ENCODE measurements around the gene PLXNA4. TPM values are rescaled to one million over a fixed set of nuclear protein-coding genes. Genes with fewer than 3 reads are reported as not detected.

The PLXNA4 gene, protein sequence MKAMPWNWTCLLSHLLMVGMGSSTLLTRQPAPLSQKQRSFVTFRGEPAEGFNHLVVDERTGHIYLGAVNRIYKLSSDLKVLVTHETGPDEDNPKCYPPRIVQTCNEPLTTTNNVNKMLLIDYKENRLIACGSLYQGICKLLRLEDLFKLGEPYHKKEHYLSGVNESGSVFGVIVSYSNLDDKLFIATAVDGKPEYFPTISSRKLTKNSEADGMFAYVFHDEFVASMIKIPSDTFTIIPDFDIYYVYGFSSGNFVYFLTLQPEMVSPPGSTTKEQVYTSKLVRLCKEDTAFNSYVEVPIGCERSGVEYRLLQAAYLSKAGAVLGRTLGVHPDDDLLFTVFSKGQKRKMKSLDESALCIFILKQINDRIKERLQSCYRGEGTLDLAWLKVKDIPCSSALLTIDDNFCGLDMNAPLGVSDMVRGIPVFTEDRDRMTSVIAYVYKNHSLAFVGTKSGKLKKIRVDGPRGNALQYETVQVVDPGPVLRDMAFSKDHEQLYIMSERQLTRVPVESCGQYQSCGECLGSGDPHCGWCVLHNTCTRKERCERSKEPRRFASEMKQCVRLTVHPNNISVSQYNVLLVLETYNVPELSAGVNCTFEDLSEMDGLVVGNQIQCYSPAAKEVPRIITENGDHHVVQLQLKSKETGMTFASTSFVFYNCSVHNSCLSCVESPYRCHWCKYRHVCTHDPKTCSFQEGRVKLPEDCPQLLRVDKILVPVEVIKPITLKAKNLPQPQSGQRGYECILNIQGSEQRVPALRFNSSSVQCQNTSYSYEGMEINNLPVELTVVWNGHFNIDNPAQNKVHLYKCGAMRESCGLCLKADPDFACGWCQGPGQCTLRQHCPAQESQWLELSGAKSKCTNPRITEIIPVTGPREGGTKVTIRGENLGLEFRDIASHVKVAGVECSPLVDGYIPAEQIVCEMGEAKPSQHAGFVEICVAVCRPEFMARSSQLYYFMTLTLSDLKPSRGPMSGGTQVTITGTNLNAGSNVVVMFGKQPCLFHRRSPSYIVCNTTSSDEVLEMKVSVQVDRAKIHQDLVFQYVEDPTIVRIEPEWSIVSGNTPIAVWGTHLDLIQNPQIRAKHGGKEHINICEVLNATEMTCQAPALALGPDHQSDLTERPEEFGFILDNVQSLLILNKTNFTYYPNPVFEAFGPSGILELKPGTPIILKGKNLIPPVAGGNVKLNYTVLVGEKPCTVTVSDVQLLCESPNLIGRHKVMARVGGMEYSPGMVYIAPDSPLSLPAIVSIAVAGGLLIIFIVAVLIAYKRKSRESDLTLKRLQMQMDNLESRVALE (N-terminal part only)
- total RNA-seq = 10 to 100 TPM; 39.6 to 42.2 TPM

DNA sequence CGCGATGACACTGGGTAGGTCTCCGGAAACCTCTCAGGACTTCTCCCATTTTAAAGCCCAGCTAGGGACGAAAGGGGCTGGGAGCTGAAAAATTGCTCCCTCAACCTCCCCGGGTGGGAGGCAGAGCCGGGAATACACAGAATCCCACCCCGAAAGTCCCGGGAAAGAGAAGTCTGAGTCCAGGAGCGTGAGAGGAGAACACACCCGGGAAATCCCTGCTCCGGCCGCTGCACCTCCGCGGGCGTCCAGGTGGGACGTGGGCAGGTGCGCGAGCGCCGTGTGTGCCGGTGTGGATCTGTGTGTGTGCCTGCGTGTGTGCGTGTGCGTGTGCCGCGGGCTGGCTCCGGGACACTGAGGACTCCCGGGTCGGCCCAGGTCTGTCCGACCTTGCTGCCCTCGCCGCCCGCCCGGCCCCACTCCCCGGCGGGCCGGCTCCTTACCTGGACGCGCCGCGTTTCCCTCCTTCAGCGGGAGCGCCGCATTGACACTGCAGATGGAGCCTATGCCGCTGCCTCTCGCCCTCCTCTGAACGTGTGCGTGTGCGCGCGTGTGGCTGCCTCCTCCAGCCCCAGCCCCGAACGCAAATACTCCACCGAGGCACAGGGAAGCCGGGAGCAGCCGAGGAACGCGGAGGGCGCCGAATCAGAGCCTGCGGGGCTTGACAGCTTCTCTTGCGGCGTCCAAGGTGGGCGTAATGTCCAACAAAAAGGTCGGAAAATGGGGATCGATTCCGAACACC lies at the start of gene PLXNA4:
TSS of gene PLXNA4 (minus strand) at position 489 of the 739 bp plus-strand sequence. CDS start 67,777 bp downstream, outside the sequence.

